SK-N-SH (cell line): Measurements from ENCODE around the gene DCLK1. TPM values are rescaled to one million over a fixed set of nuclear protein-coding genes. Genes with fewer than 3 reads are reported as not detected.

Source experiments
- CTCF ChIA-PET: fragments of 300-600, 350-600 bp; formaldehyde crosslinking; extraction: SDS; loops from one replicate; lab custom pipeline; 2021; lab: Yijun Ruan, JAX
- POLR2A ChIA-PET: fragments of 350-600 bp; sonication (Branson Sonifier 250); formaldehyde crosslinking; extraction: SDS; loops from one replicate; lab custom pipeline; 2020; ENCODE audit warnings: antibody characterized with exemption, inconsistent platforms; lab: Yijun Ruan, JAX
- DNase-seq: peaks from one replicate; pipeline ENCODE4 v3.0.0; 2012
- H2AFZ ChIP-seq: fragments of 200-600 bp; sonication (generic); 2 replicates; pipeline ENCODE4 v1.8.1; 2016; ENCODE audit warnings: antibody characterized with exemption, mild to moderate bottlenecking, low read depth
- H3F3A ChIP-seq: fragments of 200-600 bp; sonication (generic); replicated peaks from 2 replicates; pipeline ENCODE3; 2016; ENCODE audit warnings: antibody characterized with exemption, mild to moderate bottlenecking; ENCODE audit not compliant: insufficient read depth
- H3K27ac ChIP-seq, 2 experiments: fragments of 200-500 bp in 1 of 2; fragments of 200-600 bp in 1 of 2; sonication (Bioruptor generic) in 1 of 2; sonication (generic), shearing (Covaris generic) in 1 of 2; 2 replicates each; pipeline versions ENCODE4 v1.5.1 to v1.6.1; 2014 to 2016; ENCODE audit warnings: low read depth in 2 of 2, inconsistent platforms in 1 of 2, low read length in 1 of 2, mild to moderate bottlenecking in 1 of 2, mixed read lengths in 1 of 2
- H3K27me3 ChIP-seq: fragments of 200-600 bp; sonication (generic), shearing (Covaris generic); 2 replicates; pipeline ENCODE4 v1.6.1; 2016; ENCODE audit warnings: mixed run types; ENCODE audit not compliant: insufficient read depth
- H3K36me3 ChIP-seq, 2 experiments: fragments of 200-500 bp in 1 of 2; fragments of 200-600 bp in 1 of 2; sonication (Bioruptor generic) in 1 of 2; sonication (generic) in 1 of 2; replicated peaks in 1 of 2; 2 replicates each; pipeline versions ENCODE3 to v1.5.1; 2014 to 2016; ENCODE audit warnings: low read length in 1 of 2, mild to moderate bottlenecking in 1 of 2; ENCODE audit not compliant: insufficient read depth in 2 of 2, control insufficient read depth in 1 of 2
- H3K4me1 ChIP-seq, 2 experiments: fragments of 200-500 bp in 1 of 2; fragments of 200-600 bp in 1 of 2; sonication (Bioruptor generic) in 1 of 2; sonication (generic), shearing (Covaris generic) in 1 of 2; 2 replicates each; pipeline versions ENCODE4 v1.5.1 to v1.6.1; 2014 to 2016; ENCODE audit warnings: low read depth in 1 of 2, low read length in 1 of 2, mixed run types in 1 of 2; ENCODE audit not compliant: insufficient read depth in 2 of 2, control insufficient read depth in 1 of 2
- H3K4me2 ChIP-seq: fragments of 200-600 bp; sonication (generic), shearing (Covaris generic); 2 replicates; pipeline ENCODE4 v1.6.1; 2017; ENCODE audit warnings: mixed run types
- H3K4me3 ChIP-seq, 2 experiments: fragments of 200-500 bp in 1 of 2; fragments of 200-600 bp in 1 of 2; sonication (Bioruptor generic) in 1 of 2; sonication (generic), shearing (Covaris generic) in 1 of 2; 2 replicates each; pipeline versions ENCODE4 v1.5.1 to v1.8.1; 2014 to 2016; ENCODE audit warnings: low read depth in 2 of 2, inconsistent platforms in 1 of 2, low read length in 1 of 2, mild to moderate bottlenecking in 1 of 2, mixed read lengths in 1 of 2, moderate library complexity in 1 of 2
- H3K79me2 ChIP-seq: fragments of 200-600 bp; sonication (generic); 2 replicates; pipeline ENCODE4 v1.8.1; 2017; ENCODE audit warnings: mild to moderate bottlenecking; ENCODE audit not compliant: insufficient read depth
- H3K9ac ChIP-seq: fragments of 200-600 bp; sonication (generic); 2 replicates; pipeline ENCODE4 v1.6.1; 2017; ENCODE audit warnings: mixed run types
- H3K9me2 ChIP-seq: fragments of 200-600 bp; sonication (generic); 2 replicates; pipeline ENCODE4 v1.6.1; 2017; ENCODE audit warnings: mixed run types
- H3K9me3 ChIP-seq: fragments of 200-600 bp; sonication (generic); 2 replicates; pipeline ENCODE4 v1.6.1; 2017; ENCODE audit warnings: mixed run types, mild to moderate bottlenecking, moderate library complexity
- H4K20me1 ChIP-seq: fragments of 200-600 bp; sonication (generic); 2 replicates; pipeline ENCODE4 v1.6.1; 2017; ENCODE audit warnings: mild to moderate bottlenecking, mixed run types; ENCODE audit not compliant: insufficient read depth
- CHD2 ChIP-seq: fragments of 150-350 bp; IDR thresholded peaks from 2 replicates; pipeline ENCODE4 v1.6.1; 2018; ENCODE audit warnings: low read length; ENCODE audit not compliant: partially characterized antibody
- CTCF ChIP-seq: fragments of 200-600 bp; sonication (generic); IDR thresholded peaks from 2 replicates; pipeline ENCODE4 v1.6.1; 2017; ENCODE audit warnings: antibody characterized with exemption, mild to moderate bottlenecking, moderate library complexity
- ELF1 ChIP-seq: IDR thresholded peaks from 2 replicates; pipeline ENCODE4 v1.4.0; 2012
- EP300 ChIP-seq, 2 experiments: IDR thresholded peaks; 2 replicates each; pipeline versions ENCODE4 v1.4.0 to v1.6.1; 2012; ENCODE audit warnings: borderline replicate concordance in 1 of 2, low read depth in 1 of 2, low read length in 1 of 2
- EZH2phosphoT487 ChIP-seq: fragments of 200-600 bp; sonication (generic); IDR thresholded peaks from 2 replicates; pipeline ENCODE4 v1.6.1; 2017; ENCODE audit warnings: low read depth, mixed run types, mild to moderate bottlenecking, antibody characterized with exemption, moderate library complexity, borderline replicate concordance
- GABPA ChIP-seq: IDR thresholded peaks from 2 replicates; pipeline ENCODE4 v1.4.0; 2012; ENCODE audit warnings: low read depth, mild to moderate bottlenecking
- JUND ChIP-seq: IDR thresholded peaks from 2 replicates; pipeline ENCODE4 v1.4.0; 2012
- MEF2A ChIP-seq: IDR thresholded peaks from 2 replicates; pipeline ENCODE4 v1.4.0; 2012; ENCODE audit warnings: low read depth, borderline replicate concordance
- NRF1 ChIP-seq: IDR thresholded peaks from 2 replicates; pipeline ENCODE4 v1.6.1; 2012; ENCODE audit warnings: low read depth, mild to moderate bottlenecking, low read length
- POLR2AphosphoS5 ChIP-seq: IDR thresholded peaks from 2 replicates; pipeline ENCODE4 v1.6.1; 2012; ENCODE audit warnings: low read depth, low read length
- RAD21 ChIP-seq: IDR thresholded peaks from 2 replicates; pipeline ENCODE4 v1.6.1; 2012; ENCODE audit warnings: mild to moderate bottlenecking, low read length
- RCOR1 ChIP-seq: fragments of 150-350 bp; IDR thresholded peaks from 2 replicates; pipeline ENCODE4 v1.6.1; 2017; ENCODE audit warnings: antibody characterized with exemption, low read length
- TAF1 ChIP-seq: IDR thresholded peaks from 2 replicates; pipeline ENCODE4 v1.6.1; 2012; ENCODE audit warnings: low read depth, mild to moderate bottlenecking, low read length, moderate library complexity, borderline replicate concordance
- TCF12 ChIP-seq: IDR thresholded peaks from 2 replicates; pipeline ENCODE4 v1.4.0; 2012
- YY1 ChIP-seq: IDR thresholded peaks from 2 replicates; pipeline ENCODE4 v1.4.0; 2012; ENCODE audit warnings: low read depth, mild to moderate bottlenecking
- ZBTB33 ChIP-seq: IDR thresholded peaks from 2 replicates; pipeline ENCODE4 v1.4.0; 2012; ENCODE audit warnings: low read depth, borderline replicate concordance
- WGBS: methylation state at CpG from one replicate; pipeline ENCODE4 v1.1.6; 2017; ENCODE audit warnings: low lambda C conversion rate; 5-methylcytosine and 5-hydroxymethylcytosine counted together
- polyA plus RNA-seq, 3 experiments: library from polyadenylated mRNA; depleted of rRNA; stranded (reverse); fragments of >200 nt; gene quantifications; 2 replicates each; pipeline ENCODE4 v1.2.3, GENCODE V29; 2012
- TF ChIP-seq, protein P1 (sequence below): fragments of 150-350 bp; IDR thresholded peaks from 2 replicates; pipeline ENCODE4 v1.6.1; 2016; ENCODE audit warnings: mild to moderate bottlenecking, low read depth, low read length

The DCLK1 gene
- polyA plus RNA-seq, 1 of the 3 experiments (the other 2 are of a cell fraction), result 1.1 TPM

DNA sequence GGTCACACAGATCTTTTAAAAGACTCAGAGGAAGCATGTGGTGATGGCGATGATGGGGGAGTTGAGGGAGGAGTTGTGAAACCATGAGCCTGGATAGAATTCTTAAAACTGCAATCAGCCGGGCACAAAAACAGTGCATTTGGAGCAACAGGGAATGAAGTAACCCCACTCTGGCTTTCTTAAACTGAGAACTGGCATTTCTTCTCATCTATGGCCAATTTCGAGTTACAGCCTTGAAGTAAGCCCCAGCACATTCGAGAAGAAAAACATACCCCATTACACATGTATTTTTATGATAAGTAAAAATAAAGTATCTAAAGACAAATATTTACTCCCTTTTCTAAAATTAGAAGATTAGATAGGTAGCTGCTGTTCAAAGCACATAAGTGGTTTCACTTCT lies 70.1 kb downstream of the DCLK1 start:
- Histone ChIP-seq H3K4me1 (peaks cover 0 to 6% of the 10 kb centered on the region in 2 experiments; a peak in 2 of 4 replicates), H2AFZ (no peak overlapping the region), H3F3A (no peaks in the 10 kb centered on the region), H3K27me3 (no peaks in the 10 kb centered on the region), H4K20me1 (no peaks in the 10 kb centered on the region), H3K27ac (0 out of 4 replicates have a peak overlapping the region, but pooled peaks of 1 of the 2 experiments have one; percentile 14), H3K9me3 (no peaks in the 10 kb centered on the region), H3K36me3 (no peaks in the 10 kb centered on the region), H3K9ac (no peak overlapping the region), H3K79me2 (no peaks in the 10 kb centered on the region; the same call in 1 of the 2 replicates), H3K4me2 (no peak overlapping the region), H3K4me3 (no peak overlapping the region), H3K9me2 (no peaks in the 10 kb centered on the region)
- no peak for DNase-seq
- 63% methylated on average over 4 of the region's 4 CpGs for WGBS
- ChIA-PET CTCF (interaction anchor here (0.7 to 1.2 kb wide), 2 partner anchors 25 to 202 kb away, joined by 3 read pairs; no protein-coding TSS in a partner anchor), POLR2A (no interaction called here)
- TF ChIP-seq EP300 (IDR thresholded peaks at IDR 0.05; ENCODE audit: borderline replicate concordance in 1 of 2, low read depth in 1 of 2, low read length in 1 of 2) (no peak), EZH2phosphoT487 (no peak), CHD2 (no peak), ZBTB33 (no peak), YY1 (no peak)

DNA sequence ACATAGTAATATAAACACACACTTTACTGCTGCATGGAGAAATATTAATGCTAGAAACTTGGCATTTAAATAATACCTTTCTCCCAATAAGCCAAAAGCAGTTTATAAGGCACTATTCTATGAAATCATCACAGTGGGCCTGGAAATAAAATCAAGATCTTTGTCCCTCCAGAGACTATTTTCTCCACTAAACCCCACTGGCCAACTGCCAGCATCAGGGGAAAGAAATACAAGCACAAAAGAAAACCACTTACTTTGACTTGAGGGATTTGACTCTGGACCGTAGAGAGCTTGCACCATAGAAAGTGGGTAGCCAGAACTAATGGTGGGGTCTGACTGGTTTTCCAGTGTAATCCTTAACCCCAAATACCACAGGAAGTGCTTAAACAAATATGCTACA lies 71.9 kb downstream of the DCLK1 start:
- no peaks in the 10 kb centered on the region for H3K9me3 ChIP-seq
- ChIA-PET POLR2A (no interaction called here), CTCF (interaction anchor here (0.7 to 1.0 kb wide), 3 partner anchors 204 to 223 kb away, joined by 3 read pairs; no protein-coding TSS in a partner anchor)
- H3K79me2 ChIP-seq, result no peaks in the 10 kb centered on the region; the same call in 1 of the 2 replicates
- no peak overlapping the region for H2AFZ ChIP-seq
- peaks cover 0 to 6% of the 10 kb centered on the region in 2 experiments; a peak in 2 of 4 replicates for H3K4me1 ChIP-seq
- WGBS, result 100% methylated on average over 1 of the region's 1 CpG
- H4K20me1 ChIP-seq, result no peaks in the 10 kb centered on the region
- DNase-seq, result no peak
- H3F3A ChIP-seq, result no peaks in the 10 kb centered on the region
- no peaks in the 10 kb centered on the region for H3K27me3 ChIP-seq
- TF ChIP-seq RAD21 (no peak), CTCF (no peak), TAF1 (no peak), JUND (no peak), POLR2AphosphoS5 (no peak), CHD2 (no peak), YY1 (no peak), GABPA (no peak), MEF2A (no peak), NRF1 (no peak), ELF1 (no peak), TCF12 (no peak), RCOR1 (no peak), EP300 (IDR thresholded peaks at IDR 0.05; ENCODE audit: borderline replicate concordance in 1 of 2, low read depth in 1 of 2, low read length in 1 of 2) (no peak)
- TF ChIP-seq, protein P1, sequence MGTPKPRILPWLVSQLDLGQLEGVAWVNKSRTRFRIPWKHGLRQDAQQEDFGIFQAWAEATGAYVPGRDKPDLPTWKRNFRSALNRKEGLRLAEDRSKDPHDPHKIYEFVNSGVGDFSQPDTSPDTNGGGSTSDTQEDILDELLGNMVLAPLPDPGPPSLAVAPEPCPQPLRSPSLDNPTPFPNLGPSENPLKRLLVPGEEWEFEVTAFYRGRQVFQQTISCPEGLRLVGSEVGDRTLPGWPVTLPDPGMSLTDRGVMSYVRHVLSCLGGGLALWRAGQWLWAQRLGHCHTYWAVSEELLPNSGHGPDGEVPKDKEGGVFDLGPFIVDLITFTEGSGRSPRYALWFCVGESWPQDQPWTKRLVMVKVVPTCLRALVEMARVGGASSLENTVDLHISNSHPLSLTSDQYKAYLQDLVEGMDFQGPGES, result no peak
- TF ChIP-seq, all 33 proteins: peak for 0
- H3K9ac ChIP-seq, result no peak overlapping the region
- H3K9me2 ChIP-seq, result no peaks in the 10 kb centered on the region
- H3K4me2 ChIP-seq, result no peak overlapping the region
- no peak overlapping the region for H3K4me3 ChIP-seq
- no peak overlapping the region for H3K27ac ChIP-seq
- no peaks in the 10 kb centered on the region for H3K36me3 ChIP-seq
